ENCODE data around the gene UFC1.

UFC1 gene

GRCh38 chr1:161137881-161138280, 15.9 kb upstream of the UFC1 start:
- no peak for FAIRE-seq

- no peak for FAIRE-seq
Measured at GRCh38 chr1:161138431-161138830, 15.3 kb upstream of the UFC1 start.

GRCh38 chr1:161139766-161140165, 14.0 kb upstream of the UFC1 start:
- peak; percentile 83 for FAIRE-seq

DNA sequence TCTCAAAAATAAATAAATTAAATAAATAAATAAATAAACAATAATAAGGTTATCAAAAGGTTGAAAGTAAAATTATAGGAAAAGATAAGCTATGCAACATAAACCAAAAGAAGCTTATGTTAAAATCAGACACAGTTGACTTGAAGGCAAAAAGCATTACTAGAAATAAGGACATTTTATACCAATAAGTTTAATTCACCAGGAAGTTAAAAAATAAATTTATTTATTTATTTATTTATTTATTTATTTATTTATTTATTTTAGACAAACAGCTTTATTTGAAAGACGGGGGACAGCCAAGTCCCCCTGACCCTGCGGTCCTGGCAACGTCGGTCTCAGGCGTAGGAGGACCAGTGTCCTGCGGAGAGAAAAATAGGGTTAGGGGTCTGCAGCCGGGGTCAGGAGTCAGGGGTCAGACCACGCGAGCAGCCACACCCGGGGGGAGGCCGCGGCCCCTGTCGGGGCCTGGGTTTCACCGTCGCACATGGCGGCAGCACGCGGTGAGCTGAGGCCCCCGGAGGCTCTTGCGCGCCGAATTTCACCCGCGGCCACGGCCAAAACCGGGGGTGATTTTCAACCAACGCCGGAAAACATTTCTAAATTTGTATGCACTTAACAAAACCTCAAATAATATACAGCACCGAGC, 12.9 kb upstream of the UFC1 start:
- FAIRE-seq, result no peak

DNA sequence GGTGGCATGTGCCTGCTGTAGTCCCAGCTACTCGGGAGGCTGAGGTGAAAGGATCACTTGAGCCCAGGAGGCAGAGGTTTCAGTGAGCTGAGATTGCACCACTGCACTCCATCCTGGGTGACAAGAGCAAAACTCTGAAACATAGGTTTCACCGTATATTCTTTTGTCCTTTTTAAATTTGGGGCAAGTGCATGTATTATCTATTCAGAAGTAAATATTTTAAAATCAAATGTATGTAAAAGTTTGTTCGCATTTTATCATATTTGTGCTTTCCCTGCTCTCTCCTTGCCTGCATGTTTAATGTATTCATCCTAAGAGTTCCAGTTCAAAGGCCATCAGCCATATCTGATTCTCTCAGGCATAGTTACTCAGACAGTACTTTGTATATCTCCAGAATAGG, 7.9 kb upstream of the UFC1 start:
- no peak for FAIRE-seq

DNA sequence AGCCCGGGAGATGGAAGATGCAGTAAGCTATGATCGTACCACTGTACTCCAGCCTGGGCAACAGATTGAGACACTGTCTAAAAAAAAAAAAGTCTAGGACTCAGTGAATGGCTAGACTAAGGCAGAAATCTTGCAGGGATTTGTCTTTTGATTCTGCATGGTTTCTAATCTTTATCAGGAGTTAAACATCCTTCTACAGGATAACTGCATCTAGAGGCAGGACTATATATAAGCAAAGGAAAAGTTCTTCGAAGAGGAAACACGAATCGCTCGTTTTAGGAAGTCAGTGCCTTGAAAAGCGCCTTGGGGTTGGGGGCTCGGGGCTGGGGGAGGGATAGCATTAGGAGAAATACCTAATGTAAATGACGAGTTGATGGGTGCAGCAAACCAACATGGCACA, 602 bp upstream of the UFC1 start:
- FAIRE-seq, result no peak

DNA sequence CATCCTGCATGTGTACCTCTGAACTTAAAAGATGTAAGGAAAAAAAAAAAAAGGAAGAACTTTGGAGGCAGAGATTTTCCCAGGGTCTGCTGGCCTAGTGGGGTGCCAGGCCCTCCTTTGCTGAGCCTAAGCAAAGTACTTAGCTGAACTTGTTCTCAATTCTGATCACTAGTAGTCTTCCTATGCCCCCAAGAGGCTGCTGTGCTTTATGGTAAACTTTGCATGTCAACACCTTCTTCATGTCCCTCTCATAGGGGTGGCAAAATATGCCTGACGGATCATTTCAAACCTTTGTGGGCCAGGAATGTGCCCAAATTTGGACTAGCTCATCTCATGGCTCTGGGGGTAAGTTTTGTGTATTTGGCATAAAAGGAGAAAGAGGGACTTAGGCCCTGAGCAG, 4.1 kb downstream of the UFC1 start:
- FAIRE-seq, result no peak

DNA sequence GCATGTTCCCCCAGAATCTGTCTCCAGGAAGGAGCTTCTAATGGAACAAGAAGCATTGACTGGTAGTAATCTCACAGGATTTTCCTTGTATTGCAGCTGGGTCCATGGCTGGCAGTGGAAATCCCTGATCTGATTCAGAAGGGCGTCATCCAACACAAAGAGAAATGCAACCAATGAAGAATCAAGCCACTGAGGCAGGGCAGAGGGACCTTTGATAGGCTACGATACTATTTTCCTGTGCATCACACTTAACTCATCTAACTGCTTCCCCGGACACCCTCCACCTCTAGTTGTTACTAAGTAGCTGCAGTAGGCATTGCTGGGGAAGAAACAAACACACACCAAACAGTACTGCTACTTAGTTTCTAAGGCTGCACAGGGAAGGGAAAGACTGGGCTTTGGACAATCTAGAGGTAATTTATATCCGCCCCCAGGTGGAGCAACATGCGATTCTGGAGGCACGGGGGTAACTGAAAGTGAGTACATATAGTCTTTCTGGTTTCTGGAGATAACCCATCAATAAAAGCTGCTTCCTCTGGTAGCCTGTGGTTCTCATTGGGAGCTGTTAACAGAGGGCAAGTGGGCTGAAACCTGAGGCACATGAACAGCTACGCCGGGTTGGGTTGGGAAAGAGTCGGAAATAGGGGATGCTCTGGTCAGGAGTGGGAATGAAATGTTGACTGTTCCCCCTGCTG, 4.7 kb downstream of the UFC1 start:
- no peak for FAIRE-seq

DNA sequence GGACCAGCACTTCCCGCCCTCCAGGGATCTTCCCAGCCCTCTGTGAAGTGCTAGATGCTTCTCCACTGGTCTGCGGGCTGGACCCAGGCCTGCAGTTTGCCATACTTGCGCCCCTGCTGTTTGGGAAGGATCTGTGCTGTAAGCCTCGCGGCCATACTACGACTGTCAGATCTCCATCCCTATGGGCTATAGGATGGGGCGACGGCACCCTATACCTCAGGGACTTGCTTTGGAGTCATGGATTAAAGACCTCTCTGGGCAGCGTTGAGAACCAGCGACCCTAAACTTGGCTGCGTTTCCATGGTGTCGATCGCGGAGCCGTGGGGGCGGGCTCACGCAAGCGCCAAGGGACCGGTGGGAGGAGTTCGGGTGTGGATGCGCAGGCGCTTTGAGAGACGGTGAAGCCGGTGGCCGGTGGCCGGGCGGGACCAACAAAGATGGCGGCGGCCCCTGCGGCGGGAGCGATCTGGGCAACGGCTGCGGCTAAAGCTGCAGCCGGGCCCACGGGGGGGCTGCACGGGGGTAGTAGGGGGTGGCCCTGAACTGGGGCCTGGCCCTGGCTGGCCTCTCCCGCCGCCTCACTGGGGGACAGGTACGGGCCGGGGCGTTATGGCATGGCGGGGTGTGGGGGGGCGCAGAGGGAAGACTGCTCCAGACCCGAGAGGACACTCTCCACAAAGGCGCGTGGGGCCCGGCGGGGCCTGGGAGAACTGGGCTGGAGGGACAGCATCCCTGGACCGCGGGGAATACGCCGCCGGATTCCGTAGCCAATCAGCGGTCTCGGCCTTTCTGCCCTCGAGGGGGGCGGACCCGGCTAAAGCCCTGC, 5.5 kb downstream of the UFC1 start, which contains the start of gene USP21:
TSS of gene USP21 (plus strand) at position 414 of the 826 bp plus-strand sequence. CDS start 1,141 bp downstream, outside the sequence.
- FAIRE-seq, result no peak

GRCh38 chr1:161159913-161160243, 6.1 kb downstream of the UFC1 start:
- no peak for FAIRE-seq

- FAIRE-seq, result no peak
Measured at GRCh38 chr1:161160671-161161145, 6.9 kb downstream of the UFC1 start.

DNA sequence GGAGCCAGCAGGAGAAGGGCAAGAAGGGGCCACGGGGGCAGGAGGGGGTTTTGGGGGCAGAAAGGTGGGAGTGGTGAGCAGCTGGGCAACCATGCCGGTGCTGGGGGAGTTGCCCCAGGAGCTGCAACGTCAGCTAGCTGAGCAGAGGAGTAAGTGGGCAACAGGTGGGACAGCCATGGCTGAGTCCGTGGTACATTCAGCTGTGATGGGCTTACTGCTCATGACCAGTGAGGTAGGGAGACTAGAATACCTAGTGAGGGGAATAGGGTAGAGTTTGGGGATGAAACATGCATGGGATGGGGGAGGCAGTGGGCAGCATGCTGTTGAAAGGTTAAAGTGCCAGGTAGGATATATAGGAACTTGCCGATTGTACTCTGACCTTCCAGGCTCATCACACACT, 7.9 kb downstream of the UFC1 start:
- no peak for FAIRE-seq

DNA sequence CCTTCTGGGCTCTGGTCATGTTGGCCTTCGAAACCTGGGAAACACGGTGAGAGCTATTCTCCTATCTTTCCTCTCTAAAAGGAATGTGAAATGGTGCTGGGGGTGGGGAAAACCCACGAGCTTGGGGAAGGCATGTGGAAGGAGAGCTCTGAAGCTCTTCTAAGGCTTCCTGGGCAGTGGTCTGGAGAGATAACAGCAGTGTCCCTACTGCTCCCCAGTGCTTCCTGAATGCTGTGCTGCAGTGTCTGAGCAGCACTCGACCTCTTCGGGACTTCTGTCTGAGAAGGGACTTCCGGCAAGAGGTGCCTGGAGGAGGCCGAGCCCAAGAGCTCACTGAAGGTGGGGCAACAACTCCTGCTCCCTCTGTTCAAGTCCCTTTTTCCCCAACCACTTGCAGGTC, 8.3 kb downstream of the UFC1 start:
- FAIRE-seq, result no peak

GRCh38 chr1:161162806-161163205, 9.0 kb downstream of the UFC1 start:
- no peak for FAIRE-seq

- no peak for FAIRE-seq
Measured at GRCh38 chr1:161163793-161164192, 10.0 kb downstream of the UFC1 start.

DNA sequence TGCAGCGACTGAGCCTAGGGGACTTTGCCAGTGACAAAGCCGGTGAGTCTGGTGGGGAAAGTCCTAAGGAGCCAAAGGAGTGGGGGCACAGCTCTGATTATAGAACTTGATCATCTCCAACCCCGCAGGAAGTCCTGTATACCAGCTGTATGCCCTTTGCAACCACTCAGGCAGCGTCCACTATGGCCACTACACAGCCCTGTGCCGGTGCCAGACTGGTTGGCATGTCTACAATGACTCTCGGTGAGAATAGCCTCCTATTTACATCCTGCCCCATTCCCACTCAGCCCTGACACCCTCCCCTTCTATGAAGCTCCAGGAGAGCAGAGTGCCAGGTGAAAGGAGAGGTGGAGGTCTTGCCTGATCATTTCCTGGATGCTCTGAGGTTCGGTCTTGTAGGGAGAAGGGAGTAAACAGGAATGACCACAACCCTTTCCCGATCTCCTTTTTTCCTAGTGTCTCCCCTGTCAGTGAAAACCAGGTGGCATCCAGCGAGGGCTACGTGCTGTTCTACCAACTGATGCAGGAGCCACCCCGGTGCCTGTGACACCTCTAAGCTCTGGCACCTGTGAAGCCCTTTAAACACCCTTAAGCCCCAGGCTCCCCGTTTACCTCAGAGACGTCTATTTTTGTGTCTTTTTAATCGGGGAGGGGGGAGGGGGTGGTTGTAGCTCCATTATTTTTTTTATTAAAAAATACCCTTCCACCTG, 11.3 kb downstream of the UFC1 start:
- FAIRE-seq, result no peak

- peak; percentile 96 for FAIRE-seq
Measured at GRCh38 chr1:161165742-161166668, 12.2 kb downstream of the UFC1 start, which contains the start of gene PPOX. TSS of gene PPOX (plus strand) at chr1:161166426. CDS start at chr1:161166848, 422 bp downstream.

- no peak for FAIRE-seq
Measured at GRCh38 chr1:161166669-161167548, 13.1 kb downstream of the UFC1 start.

DNA sequence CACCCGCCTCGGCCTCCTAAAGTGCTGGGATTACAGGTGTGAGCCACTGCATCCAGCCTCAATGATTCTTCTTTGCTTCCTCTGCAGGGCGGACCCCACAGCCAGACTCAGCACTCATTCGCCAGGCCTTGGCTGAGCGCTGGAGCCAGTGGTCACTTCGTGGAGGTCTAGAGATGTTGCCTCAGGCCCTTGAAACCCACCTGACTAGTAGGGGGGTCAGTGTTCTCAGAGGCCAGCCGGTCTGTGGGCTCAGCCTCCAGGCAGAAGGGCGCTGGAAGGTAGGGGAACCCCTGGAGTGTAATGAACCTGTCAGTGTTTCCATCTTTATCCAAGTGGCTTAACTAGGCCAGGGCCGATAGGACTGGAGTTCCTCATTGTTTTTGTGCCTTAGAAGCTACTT, 15.1 kb downstream of the UFC1 start:
- FAIRE-seq, result no peak

- no peak for FAIRE-seq
Measured at GRCh38 chr1:161171191-161171590, 17.4 kb downstream of the UFC1 start.

DNA sequence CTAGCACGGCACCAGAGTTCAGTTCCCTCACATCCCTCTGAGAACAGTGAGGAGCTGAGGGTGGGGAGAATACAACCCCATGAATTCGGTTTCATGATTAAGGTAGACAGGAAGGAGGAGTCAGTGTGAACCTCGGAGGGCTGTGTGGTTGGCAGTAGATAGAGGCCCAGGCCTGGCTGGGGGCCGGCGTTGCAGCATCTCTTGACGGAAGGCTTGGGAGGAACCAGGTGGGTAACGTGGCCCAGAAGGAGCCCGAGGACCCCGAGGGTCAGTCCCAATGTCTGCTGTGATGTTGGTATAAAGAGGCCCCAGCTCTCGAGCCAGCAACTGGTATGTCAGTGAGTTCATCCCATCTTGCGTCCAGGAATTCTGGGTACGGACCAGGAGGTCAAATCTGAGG, 17.9 kb downstream of the UFC1 start:
- no peak for FAIRE-seq
